Ishikawa (cell line): Measurements from ENCODE around the gene DNAH3.

Experiments used
- CEBPB ChIP-seq: IDR thresholded peaks from 2 replicates; pipeline ENCODE4 v1.6.1; 2012
- EP300 ChIP-seq: IDR thresholded peaks from 2 replicates; pipeline ENCODE4 v1.6.1; 2012; ENCODE audit warnings: borderline replicate concordance
- FOXM1 ChIP-seq: IDR thresholded peaks from 2 replicates; pipeline ENCODE4 v1.6.1; 2012; ENCODE audit warnings: low read depth, borderline replicate concordance
- TEAD4 ChIP-seq: IDR thresholded peaks from 2 replicates; pipeline ENCODE4 v1.6.1; 2012
- YY1 ChIP-seq: IDR thresholded peaks from 2 replicates; pipeline ENCODE4 v1.6.1; 2012; ENCODE audit warnings: low read depth
- TF ChIP-seq, protein P1 (sequence below): IDR thresholded peaks from 2 replicates; pipeline ENCODE4 v1.6.1; 2012
- TF ChIP-seq, protein P2 (sequence below): IDR thresholded peaks from 2 replicates; pipeline ENCODE4 v1.6.1; 2012
- TF ChIP-seq, protein P3 (sequence below): IDR thresholded peaks from 2 replicates; pipeline ENCODE4 v1.6.1; 2012; ENCODE audit warnings: low read depth, mild to moderate bottlenecking

DNA sequence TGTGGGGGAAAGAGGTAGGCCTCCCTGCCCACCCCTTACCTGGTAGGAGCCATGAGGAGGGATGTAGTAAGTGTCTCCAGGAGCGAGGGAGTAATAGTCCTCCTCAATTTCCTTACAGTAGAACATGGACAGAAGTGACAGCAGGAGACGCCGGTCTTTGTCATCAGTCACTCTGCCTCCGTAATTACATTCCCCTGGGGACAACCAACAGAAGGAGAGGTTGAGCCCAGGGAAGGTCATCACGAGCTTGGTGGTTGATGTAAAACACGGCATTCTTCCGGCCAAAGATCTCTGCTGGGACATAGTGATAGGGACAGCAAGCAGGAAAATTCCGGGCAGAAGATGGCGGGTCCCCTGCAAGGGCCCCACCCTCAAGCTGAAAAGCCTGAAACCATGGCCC lies 202.2 kb downstream of the DNAH3 start:
- TF ChIP-seq, protein P1, sequence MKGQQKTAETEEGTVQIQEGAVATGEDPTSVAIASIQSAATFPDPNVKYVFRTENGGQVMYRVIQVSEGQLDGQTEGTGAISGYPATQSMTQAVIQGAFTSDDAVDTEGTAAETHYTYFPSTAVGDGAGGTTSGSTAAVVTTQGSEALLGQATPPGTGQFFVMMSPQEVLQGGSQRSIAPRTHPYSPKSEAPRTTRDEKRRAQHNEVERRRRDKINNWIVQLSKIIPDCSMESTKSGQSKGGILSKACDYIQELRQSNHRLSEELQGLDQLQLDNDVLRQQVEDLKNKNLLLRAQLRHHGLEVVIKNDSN, result no peak
- TF ChIP-seq CEBPB (no peak), EP300 (no peak), FOXM1 (no peak), YY1 (no peak), TEAD4 (no peak)
- TF ChIP-seq, protein P2, sequence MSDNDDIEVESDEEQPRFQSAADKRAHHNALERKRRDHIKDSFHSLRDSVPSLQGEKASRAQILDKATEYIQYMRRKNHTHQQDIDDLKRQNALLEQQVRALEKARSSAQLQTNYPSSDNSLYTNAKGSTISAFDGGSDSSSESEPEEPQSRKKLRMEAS, result no peak
- TF ChIP-seq, protein P3, sequence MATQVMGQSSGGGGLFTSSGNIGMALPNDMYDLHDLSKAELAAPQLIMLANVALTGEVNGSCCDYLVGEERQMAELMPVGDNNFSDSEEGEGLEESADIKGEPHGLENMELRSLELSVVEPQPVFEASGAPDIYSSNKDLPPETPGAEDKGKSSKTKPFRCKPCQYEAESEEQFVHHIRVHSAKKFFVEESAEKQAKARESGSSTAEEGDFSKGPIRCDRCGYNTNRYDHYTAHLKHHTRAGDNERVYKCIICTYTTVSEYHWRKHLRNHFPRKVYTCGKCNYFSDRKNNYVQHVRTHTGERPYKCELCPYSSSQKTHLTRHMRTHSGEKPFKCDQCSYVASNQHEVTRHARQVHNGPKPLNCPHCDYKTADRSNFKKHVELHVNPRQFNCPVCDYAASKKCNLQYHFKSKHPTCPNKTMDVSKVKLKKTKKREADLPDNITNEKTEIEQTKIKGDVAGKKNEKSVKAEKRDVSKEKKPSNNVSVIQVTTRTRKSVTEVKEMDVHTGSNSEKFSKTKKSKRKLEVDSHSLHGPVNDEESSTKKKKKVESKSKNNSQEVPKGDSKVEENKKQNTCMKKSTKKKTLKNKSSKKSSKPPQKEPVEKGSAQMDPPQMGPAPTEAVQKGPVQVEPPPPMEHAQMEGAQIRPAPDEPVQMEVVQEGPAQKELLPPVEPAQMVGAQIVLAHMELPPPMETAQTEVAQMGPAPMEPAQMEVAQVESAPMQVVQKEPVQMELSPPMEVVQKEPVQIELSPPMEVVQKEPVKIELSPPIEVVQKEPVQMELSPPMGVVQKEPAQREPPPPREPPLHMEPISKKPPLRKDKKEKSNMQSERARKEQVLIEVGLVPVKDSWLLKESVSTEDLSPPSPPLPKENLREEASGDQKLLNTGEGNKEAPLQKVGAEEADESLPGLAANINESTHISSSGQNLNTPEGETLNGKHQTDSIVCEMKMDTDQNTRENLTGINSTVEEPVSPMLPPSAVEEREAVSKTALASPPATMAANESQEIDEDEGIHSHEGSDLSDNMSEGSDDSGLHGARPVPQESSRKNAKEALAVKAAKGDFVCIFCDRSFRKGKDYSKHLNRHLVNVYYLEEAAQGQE, result no peak
